Measurements from ENCODE around the gene ELMO1.

The ELMO1 gene

GRCh38 chr7:37006764-37007163 is 441.9 kb downstream of the ELMO1 start:
- TF ChIP-seq CTCF (IDR thresholded peaks at IDR 0.05; ENCODE audit: low read depth, low read length, poor library complexity, severe bottlenecking) (no peak), EZH2phosphoT487 (IDR thresholded peaks at IDR 0.05; ENCODE audit: borderline replicate concordance, low read length) (no peak)
- Histone ChIP-seq H3K9me3 (ENCODE audit: control insufficient read depth, insufficient read depth, low read length) (peaks cover 3% of the 10 kb centered on the region; the same call in 1 of the 2 replicates), H3K4me3 (ENCODE audit: low read length) (no peak overlapping the region), H3K36me3 (ENCODE audit: control insufficient read depth, low read length) (no peaks in the 10 kb centered on the region), H3K27ac (ENCODE audit: low read depth, low read length) (no peak overlapping the region), H3F3A (ENCODE audit: control insufficient read depth, insufficient read depth) (no peaks in the 10 kb centered on the region), H3K4me2 (ENCODE audit: low read length) (no peak overlapping the region), H4K20me1 (ENCODE audit: control insufficient read depth, insufficient read depth, low read depth, low read length) (no peaks in the 10 kb centered on the region), H3K27me3 (ENCODE audit: control insufficient read depth, low read length) (no peaks in the 10 kb centered on the region), H3K9me2 (replicated peaks; ENCODE audit: control insufficient read depth, low read length) (no peaks in the 10 kb centered on the region; the same call in 1 of the 2 replicates), H3K79me2 (ENCODE audit: control insufficient read depth, low read length) (no peaks in the 10 kb centered on the region), H3K4me1 (ENCODE audit: control insufficient read depth, low read length) (no peaks in the 10 kb centered on the region)

- Histone ChIP-seq H3K9me3 (ENCODE audit: control insufficient read depth, insufficient read depth, low read length) (peaks cover 3% of the 10 kb centered on the region; the same call in 1 of the 2 replicates), H3K36me3 (ENCODE audit: control insufficient read depth, low read length) (no peaks in the 10 kb centered on the region), H3F3A (ENCODE audit: control insufficient read depth, insufficient read depth) (no peaks in the 10 kb centered on the region), H3K79me2 (ENCODE audit: control insufficient read depth, low read length) (no peaks in the 10 kb centered on the region), H3K4me3 (ENCODE audit: low read length) (no peak overlapping the region), H3K27me3 (ENCODE audit: control insufficient read depth, low read length) (no peaks in the 10 kb centered on the region), H3K4me2 (ENCODE audit: low read length) (no peak overlapping the region), H3K27ac (ENCODE audit: low read depth, low read length) (no peak overlapping the region), H3K9me2 (replicated peaks; ENCODE audit: control insufficient read depth, low read length) (no peaks in the 10 kb centered on the region; the same call in 1 of the 2 replicates), H4K20me1 (ENCODE audit: control insufficient read depth, insufficient read depth, low read depth, low read length) (no peaks in the 10 kb centered on the region), H3K4me1 (ENCODE audit: control insufficient read depth, low read length) (no peaks in the 10 kb centered on the region)
- no peak for TF ChIP-seq EZH2phosphoT487 (IDR thresholded peaks at IDR 0.05; ENCODE audit: borderline replicate concordance, low read length)
- TF ChIP-seq CTCF (IDR thresholded peaks at IDR 0.05; ENCODE audit: low read depth, low read length, poor library complexity, severe bottlenecking) = no peak
These were observed 448.2 kb downstream of the ELMO1 start for GRCh38 chr7:37000511-37000910.

- H3K9me2 ChIP-seq (replicated peaks; ENCODE audit: control insufficient read depth, low read length) = no peaks in the 10 kb centered on the region; the same call in 1 of the 2 replicates
- no peaks in the 10 kb centered on the region for H3K36me3 ChIP-seq (ENCODE audit: control insufficient read depth, low read length)
These were observed 448.8 kb downstream of the ELMO1 start for GRCh38 chr7:36999626-37000485.

More at GRCh38 chr7:36999626-37000485, 448.8 kb downstream of the ELMO1 start:
- H3F3A ChIP-seq (ENCODE audit: control insufficient read depth, insufficient read depth) = no peaks in the 10 kb centered on the region
- H3K4me1 ChIP-seq (ENCODE audit: control insufficient read depth, low read length) = no peaks in the 10 kb centered on the region
- H4K20me1 ChIP-seq (ENCODE audit: control insufficient read depth, insufficient read depth, low read depth, low read length) = no peaks in the 10 kb centered on the region
- H3K9me3 ChIP-seq (ENCODE audit: control insufficient read depth, insufficient read depth, low read length) = peaks cover 3% of the 10 kb centered on the region; the same call in 1 of the 2 replicates
- no peaks in the 10 kb centered on the region for H3K79me2 ChIP-seq (ENCODE audit: control insufficient read depth, low read length)
- no peak overlapping the region for H3K27ac ChIP-seq (ENCODE audit: low read depth, low read length)
- H3K27me3 ChIP-seq (ENCODE audit: control insufficient read depth, low read length) = no peaks in the 10 kb centered on the region
- TF ChIP-seq CTCF (IDR thresholded peaks at IDR 0.05; ENCODE audit: low read depth, low read length, poor library complexity, severe bottlenecking) (no peak), EZH2phosphoT487 (IDR thresholded peaks at IDR 0.05; ENCODE audit: borderline replicate concordance, low read length) (no peak)
- no peak overlapping the region for H3K4me3 ChIP-seq (ENCODE audit: low read length)
- no peak overlapping the region for H3K4me2 ChIP-seq (ENCODE audit: low read length)
